GM21367 (cell line): ENCODE results near the gene CRIM1.
"Not testable (repeated sequence)": the region's sequence is repeated elsewhere in the genome, so short reads cannot be mapped to it uniquely, and the experiment has no call there.

ENCODE experiments used
- ATAC-seq: cut with Tn5 transposase; IDR thresholded peaks from one replicate; pipeline ENCODE4 v1.9.1; 2021; ENCODE audit not compliant: unreplicated experiment

Gene CRIM1

DNA sequence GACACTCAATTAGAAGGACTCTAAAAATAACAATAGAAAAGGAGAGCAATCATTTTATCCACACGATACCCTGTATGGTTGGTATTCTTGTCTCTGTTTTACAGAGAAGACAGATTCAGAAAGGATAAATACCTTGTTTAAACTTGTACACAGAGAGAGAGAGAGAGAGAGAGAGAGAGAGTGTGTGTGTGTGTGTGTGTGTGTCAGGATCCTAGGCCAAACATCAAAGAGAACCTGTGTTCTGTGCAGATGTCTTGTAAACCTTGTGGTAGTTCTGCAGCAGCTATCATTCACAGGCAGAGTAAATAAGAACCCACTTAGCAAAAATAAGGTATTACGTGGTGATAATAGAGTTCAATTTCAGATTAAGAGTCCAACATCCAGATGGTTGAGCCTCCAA is 4.3 kb upstream of the CRIM1 start:
- no peak for ATAC-seq

DNA sequence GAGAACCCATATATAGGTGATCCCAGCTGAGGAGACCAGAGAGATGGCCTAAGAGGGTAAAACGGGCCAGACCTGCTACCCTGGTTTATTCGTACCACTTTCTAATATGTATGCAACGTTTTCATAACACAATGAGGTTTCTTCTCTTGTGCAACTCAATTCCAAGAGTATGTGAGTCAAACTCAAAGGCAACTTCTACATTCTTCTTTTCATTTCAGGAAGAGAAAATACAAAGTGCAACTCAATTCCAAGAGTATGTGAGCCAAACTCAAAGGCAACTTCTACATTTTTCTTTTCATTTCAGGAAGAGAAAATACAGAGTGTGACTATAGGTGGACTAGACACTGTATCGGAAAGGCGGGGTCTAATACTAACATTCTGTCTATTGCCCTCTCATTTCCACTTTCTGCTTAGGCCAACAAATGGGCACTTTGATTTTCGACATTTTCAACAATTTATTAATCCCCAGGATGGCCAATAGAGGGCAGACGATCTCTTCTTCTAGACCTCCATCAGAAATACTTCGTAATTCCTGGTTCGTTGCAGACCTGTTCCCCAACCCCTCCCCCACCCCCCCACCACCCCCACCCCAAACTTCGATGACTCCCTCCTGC is 3.7 kb upstream of the CRIM1 start:
- no peak for ATAC-seq

DNA sequence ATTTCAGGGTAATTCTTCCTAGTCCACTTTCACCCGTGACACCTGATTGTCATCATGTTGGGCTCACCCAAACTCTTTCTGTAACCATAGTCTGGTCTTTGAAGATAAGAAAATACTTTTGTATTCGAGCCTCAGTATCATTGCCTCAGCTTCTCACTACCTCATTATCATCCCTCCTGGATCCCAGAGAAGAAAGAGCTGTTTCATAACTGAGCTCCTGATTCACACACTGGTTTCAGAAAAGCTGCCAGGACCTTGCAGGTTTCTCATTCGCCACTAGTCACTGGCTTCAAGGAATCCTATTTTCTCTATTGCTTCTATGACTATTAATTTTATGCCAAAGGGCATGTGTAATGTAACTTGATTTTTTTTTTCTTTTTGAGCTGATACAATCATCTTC is 2.9 kb upstream of the CRIM1 start:
- no peak for ATAC-seq

DNA sequence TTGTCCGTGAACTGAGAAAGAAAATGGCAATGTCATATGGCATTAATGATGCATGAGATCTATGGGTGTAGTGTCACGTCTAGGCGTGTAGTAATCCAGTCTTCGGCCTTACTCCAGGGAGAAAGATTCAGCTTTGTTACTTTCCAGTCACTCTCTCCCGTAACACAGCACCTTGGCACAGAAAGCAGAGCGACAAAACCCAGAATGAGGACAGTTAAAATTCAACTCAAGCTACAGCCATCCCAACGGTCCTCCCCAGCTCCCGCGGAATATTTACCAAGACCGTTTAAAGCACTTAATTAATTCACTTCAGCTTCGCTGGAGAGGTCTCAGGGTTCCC is 797 bp upstream of the CRIM1 start:
- ATAC-seq, result no peak

DNA sequence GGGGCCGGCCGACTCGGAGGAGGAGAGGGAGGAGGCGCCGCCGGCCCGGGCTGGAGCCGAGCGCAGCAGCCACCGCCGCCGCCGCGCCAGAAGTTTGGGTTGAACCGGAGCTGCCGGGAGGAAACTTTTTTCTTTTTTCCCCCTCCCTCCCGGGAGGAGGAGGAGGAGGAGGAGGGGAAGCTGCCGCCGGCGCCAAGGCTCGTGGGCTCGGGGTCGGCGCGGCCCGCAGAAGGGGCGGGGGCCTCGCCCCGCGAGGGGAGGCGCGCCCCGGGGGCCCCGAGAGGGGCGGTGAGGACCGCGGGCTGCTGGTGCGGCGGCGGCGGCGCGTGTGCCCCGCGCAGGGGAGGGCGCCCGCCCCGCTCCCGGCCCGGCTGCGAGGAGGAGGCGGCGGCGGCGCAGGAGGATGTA is 316 bp downstream of the CRIM1 start:
- ATAC-seq, result no peak

DNA sequence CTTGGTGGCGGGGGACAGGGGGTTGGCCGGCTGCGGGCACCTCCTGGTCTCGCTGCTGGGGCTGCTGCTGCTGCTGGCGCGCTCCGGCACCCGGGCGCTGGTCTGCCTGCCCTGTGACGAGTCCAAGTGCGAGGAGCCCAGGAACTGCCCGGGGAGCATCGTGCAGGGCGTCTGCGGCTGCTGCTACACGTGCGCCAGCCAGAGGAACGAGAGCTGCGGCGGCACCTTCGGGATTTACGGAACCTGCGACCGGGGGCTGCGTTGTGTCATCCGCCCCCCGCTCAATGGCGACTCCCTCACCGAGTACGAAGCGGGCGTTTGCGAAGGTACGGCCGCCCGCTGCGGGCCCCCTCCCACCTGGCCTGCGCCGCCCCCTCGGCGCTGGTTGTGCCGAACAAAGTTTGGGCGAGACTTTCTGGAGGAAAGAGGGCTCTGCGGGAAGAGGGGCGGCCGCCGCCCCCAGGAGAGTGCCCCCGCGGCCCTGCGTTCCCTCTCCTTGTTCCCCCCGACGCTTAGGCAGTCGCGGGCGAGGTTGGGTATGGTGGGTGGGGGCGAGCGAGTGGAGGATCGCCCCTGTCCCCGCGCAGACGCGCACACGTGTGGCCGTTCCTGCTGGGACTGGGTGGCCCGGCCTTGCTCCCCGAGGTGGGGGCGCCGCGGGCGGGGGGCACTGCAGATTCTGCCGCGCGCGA is 866 bp downstream of the CRIM1 start:
- no peak for ATAC-seq

DNA sequence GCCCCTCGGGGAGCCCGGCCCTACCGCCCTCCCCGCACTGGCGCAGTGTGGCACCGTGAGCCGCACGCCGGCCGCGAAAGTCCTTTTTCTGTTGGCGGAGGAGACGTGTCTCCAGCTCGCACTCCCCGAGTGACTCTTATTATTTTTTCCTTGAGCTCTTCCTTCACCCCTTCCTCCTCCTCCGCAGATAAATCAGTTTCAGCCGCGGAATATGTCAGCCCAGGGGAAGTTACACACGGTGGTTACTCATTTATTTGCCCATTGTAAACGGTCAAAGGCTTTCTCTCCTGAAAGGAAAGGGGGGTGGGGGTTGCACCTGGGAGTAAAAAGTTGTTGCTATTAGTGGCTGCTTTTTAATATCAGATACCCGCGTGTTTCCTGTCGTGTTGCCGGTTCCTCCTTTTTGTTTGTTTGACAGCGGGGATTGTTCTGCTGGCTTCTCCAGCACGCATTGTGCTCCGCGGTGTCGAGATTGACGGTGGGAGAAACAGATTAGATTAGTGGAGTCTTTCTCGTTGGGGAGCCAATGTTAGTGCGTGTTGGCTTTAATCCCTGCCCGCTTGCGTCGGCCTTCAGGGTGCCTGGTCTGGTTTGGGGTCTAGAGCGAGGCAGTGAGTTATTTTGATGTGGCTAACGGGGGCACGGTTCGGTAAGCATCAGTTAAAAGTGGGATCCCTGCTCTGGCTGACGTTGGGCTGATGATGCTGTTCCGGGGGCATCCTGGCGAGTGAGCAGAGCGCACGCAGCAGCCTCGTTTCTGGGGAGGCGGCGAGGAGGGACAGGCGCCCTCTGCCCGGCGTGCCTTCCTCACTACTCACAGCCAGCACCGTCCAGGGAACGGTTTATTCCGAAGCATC is 1.6 kb downstream of the CRIM1 start:
- ATAC-seq, result no peak

DNA sequence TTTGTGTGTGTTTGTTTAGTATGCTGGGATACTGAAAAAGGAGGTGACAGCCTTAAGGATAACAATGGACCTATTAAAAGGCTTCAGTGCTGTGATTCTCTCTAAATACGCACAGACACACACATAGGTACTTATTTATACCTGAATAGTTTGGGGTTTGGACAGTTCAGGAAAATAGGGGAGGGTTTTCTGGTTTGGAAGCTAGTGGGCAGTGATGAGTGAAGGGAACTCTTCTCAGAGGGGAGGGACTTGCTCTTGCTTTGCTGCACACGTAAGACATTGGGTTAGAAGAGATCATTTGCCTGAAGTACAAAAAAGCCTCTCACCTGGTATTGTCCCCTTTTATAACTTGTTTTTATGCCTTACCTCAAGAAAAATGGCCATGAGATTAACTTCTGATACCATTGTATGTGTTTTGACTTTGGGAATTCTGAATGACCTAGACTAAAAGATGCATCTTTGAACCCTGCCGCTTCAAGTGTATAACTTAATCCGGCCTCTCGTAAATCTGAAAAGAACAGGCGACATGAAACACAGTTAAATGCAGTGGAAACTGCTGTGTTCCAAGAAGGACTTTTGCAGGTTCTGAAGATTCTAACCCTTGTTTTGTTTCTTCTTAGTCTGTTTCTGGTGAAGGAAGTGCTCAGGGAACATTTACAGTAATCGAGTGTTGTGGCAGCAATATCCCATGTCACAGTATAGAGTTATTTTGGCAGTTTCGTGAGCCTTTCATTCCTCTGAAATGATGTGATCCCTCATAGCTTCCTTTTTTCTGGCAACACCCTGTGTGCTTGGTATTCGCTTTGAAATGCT is 2.5 kb downstream of the CRIM1 start:
- ATAC-seq, result no peak

DNA sequence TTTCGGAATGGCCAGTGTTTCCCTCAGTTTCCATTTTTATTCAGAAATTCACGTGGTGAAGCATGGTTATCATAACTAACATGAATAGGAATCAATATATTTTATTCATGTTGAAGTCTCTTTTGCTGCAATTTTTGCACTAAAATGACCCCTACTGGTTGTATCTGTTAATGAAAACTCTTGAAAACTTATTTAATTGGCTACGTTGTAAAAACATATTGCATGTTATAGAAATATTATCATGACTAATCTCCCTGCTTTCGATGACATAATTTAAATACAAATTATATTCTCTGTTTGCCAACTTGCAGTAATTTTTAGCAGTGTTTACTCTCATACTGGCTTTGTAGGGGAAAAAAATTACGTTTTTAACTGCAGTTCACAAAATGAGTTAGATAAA is 3.5 kb downstream of the CRIM1 start:
- ATAC-seq, result no peak

DNA sequence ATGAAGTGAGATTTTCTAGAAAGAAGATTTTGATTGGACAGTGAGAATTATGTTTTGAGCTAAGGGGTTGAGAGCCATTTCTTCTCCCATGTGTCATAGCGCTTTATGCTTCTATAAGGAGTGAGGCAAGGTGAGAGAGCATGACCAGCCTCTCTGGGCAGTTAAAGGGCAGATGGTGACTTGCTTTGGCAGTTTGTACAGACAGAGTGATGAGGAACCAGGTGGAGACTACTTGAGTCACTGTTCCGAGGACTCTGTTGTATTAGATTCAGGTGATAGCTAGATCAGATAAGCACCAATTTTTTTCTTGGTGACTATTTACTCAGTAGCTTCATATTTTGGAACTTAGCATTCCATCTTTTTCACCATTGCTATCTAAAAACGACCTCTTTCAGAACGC is 4.5 kb downstream of the CRIM1 start:
- no peak for ATAC-seq

DNA sequence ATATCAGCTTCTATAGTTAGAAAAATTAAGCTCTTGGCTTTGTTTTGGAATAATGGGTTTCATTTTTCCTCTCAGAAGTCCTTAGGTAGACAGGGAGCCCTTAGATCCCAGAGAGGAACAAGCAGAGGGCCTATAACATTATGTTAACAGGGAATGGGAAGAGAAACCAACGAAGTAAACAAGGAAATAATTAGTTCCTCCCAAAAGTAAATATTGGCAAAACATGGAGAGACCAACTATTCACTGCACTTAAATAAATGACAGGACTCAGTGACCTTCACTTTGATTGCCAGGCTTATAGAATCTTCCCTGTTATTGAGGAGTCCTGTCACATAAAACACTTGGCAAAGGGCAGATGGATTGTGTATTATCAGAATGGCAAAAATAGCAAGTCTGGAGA is 5.3 kb downstream of the CRIM1 start:
- no peak for ATAC-seq

DNA sequence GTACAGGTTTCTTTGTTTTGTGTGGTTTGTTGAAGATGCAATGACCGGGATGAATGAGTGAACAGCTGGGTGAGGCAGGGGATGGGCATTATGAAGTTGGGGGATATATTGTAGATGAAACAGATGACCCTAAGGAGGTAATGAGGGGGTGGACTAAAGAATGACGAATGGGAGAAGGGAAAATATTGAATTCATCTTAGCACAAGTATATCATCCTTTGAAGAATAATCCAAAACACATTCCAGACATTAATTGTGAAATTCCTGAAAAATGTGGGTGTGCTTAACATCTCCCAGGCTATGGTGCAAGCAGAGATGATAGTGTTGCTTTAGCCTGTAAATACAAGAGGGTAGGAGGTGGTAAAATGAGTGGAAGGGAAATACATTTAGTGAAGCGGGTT is 5.8 kb downstream of the CRIM1 start:
- ATAC-seq, result no peak

DNA sequence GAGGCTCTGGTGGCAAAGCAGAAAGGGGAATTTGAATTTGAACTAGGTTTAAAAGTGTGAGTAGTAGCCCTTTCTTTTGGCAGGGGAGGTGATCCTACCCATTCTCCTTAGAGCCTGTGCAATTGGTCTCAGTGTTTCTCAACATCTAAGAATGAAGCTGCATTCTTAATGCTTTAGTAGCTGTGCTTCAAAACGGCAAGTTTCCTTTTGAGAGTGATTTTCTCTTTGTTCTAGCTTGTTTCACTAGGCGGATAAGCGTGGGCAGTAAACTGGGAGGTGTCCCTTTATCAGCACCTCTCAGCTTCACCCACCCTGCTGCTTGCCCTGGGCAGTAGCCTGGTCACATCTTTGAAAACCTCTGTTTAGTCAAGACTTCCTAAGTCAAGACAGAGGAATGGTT is 6.7 kb downstream of the CRIM1 start:
- ATAC-seq, result no peak

DNA sequence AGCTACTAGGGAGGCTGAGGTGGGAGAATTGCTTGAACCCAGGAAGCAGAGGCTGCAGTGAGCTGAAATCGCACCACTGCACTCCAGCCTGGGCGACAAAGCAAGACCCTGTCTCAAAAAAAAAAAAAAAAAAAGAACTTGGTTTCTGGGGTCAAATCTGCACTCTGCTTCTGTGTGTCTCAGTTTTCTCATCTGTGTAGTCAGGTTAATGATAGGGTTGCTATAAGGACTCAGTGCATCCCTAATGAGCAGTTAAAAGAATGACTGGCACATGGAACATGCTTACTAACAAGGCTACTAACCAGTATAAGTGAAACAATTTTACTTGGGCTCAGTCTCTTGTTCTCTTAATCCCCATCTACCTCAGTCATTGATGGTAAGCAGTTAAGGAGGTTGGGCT is 7.5 kb downstream of the CRIM1 start:
- not testable (repeated sequence) for ATAC-seq

DNA sequence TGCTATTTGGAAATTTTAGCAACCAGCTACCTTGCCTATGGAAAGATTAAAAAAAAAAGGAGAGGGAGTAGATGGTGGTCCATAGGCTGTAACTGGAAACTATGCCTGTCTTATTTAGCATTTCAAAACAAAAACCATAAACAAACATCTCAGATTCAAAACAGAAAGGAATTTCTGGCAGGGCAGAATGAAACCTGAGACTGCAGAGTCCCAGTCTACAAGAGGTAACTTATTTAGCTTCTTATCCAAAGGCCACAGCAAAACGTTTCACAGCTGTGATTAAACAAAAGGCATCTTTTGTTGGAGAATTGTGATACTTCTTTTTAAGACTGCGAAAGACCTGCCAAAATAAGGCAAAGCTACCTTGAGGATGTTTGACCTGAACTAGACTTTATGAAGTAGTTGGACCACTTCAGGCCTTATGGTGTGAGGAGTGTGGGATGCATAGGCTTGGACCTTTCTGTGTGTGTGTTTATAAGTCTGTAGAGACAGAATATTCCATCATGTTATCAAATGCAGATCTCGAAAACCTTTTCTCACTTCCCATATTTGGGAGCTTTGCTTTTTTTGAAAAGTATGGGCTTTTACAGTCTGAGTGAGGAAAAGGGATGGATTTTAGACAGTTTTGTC is 11.0 kb downstream of the CRIM1 start:
- ATAC-seq, result no peak

DNA sequence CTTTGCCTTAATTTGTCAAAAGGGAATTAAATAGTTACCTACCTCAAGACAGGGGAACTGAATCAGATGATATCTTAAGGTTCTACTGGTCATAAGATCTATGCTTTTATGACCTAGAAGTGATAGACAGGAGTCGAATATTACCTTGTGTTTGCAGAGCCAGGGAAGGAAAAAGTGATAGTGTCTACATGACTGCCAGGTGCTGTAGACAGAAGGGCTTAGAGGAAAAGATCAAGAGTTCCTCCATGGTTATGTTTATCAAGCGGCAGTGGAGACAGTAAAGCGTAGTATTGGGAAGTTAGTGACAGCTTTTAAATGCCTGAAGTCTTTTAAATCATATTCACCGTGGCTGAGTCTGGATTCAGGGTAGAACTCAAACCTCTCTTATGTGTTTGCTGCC is 11.9 kb downstream of the CRIM1 start:
- no peak for ATAC-seq

DNA sequence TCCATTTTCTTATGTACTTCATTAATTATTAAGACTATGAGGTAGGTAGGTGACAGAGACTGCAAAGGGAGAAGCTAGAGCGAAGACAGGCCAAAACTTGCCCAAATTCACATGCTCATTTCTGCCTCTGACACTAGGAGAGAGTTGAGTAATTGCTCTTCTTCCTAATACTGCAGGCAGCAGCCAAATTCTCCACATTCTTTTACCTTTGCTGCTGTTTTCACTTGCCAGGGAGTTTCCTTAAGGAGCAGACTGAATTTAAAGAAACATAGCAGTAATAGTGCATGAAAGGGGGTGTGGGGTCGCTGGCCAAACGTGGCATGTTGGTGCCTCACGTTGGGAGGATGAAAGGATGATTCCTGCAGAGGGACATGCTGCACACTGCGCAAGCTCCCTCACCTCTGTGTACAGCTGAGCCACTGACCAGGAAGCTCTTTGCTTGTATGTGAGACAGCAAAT is 12.3 kb downstream of the CRIM1 start:
- ATAC-seq, result no peak

DNA sequence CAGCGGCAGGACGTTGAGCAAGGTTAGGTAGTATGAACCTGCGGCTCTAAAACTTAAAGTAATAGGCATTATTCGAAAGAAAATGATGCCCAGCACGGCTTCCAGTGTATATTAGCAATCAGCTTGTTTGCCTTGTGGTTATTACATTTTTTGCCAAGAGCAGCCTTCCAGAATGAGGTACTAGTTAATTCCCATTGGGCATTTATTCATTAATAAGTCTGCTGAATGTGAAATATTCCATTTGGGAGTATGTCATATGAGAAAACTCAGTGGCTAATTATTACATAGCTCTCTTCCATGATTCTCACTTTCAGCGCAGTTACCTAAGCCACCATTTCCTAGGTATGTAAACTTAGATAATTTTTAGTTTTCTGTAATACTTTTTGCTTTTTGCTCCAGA is 12.9 kb downstream of the CRIM1 start:
- ATAC-seq, result no peak

DNA sequence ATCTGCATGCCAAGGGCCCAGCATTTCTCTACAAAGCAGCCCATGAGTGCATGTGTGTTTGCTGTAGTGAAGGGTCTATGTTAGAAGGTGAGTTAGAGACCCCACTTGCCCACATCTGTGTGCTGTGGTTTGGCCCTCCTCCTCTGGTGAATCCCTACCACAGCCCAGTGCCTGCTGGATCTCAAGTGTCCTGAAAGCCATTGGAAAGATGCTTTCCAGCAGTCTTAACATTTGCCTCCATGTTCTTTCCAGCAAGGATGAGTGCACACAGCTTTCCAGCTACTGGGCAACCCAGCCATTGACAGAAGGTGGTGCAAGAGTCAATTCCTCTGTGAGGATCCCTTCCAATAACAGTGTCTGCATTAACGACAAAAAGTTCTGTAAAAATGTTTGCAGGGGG is 13.6 kb downstream of the CRIM1 start:
- no peak for ATAC-seq

DNA sequence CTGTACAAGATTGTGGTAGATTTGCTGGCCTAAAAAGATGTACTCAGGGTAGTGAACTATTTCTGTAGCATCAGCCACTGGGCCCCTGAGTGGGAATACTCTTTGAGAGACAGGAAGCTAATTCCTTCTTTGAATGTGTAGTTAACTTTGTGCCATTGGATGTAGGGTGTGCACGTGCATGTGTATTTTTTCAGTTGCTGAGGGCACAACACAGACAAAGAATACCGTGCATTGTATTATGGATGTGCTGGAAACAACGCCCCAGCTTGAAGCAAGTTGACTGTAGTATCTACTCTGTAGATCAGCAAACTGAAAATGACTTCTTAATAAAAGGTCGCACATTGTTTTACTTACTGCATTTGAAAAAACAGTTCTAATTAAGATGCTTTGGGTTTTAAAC is 14.1 kb downstream of the CRIM1 start:
- no peak for ATAC-seq

DNA sequence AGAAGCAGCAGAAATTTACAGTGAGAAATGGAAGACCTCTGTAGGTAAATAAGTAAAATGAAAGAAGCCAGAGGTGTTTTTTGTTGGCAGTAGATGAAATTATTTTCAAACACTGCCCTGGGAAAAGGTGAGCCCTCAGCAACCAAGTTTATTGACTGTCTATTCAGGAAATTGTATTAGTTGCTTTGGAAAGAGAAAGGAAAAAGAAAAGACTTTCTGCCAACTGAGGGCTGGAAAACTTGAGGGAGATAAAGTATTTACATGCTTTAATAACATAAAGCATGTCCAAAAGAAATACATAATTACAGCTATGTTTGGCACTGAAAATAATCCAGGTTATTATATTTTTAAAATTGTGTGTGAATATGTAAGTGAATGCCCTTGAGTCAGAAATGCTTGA is 14.7 kb downstream of the CRIM1 start:
- ATAC-seq, result no peak
